ENCODE results near the gene MMP15. TPM values are rescaled to one million over a fixed set of nuclear protein-coding genes. Genes with fewer than 3 reads are reported as not detected.
A peak's percentile ranks its signal among the peaks of the same experiment; 100 is the strongest.
"Not testable (repeated sequence)": the region's sequence is repeated elsewhere in the genome, so short reads cannot be mapped to it uniquely, and the experiment has no call there.

MMP15 gene
- total RNA-seq, 2 experiments from 2014 or later = 0.25 to 0.63 TPM

DNA sequence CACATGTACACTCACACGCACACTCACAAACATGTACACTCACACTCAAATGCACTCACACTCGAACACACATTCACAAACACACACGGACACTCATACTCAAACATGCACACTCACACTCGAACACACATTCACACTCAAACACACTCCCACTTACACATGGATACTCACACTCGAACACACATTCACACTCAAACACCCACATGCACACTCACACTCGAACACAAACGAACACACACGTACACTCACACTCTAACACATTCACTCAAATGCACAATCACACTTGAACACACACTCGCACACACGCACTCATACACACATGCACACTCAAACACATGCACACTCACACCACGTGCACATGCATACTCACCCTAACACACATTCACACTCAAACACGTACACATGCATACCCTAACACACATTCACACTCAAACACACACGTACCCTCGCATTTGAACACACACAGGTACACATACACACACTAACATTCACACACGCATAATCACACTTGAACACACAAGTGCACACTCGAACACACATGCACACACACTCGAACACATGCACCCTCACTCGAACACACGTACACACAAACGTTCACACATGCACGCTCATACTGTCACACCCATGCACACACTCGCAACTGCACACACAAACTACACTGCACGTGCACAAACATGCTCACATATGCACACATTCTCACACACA lies 61.8 kb downstream of the MMP15 start:
- TF ChIP-seq, protein P1, sequence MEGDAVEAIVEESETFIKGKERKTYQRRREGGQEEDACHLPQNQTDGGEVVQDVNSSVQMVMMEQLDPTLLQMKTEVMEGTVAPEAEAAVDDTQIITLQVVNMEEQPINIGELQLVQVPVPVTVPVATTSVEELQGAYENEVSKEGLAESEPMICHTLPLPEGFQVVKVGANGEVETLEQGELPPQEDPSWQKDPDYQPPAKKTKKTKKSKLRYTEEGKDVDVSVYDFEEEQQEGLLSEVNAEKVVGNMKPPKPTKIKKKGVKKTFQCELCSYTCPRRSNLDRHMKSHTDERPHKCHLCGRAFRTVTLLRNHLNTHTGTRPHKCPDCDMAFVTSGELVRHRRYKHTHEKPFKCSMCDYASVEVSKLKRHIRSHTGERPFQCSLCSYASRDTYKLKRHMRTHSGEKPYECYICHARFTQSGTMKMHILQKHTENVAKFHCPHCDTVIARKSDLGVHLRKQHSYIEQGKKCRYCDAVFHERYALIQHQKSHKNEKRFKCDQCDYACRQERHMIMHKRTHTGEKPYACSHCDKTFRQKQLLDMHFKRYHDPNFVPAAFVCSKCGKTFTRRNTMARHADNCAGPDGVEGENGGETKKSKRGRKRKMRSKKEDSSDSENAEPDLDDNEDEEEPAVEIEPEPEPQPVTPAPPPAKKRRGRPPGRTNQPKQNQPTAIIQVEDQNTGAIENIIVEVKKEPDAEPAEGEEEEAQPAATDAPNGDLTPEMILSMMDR (IDR thresholded peaks at IDR 0.05) = no peak
- CTCF ChIA-PET = no interaction called here
- no peaks in the 10 kb centered on the region for H3K4me1 Mint-ChIP-seq (ENCODE audit: low read depth)
- no peak overlapping the region for H3K4me3 Mint-ChIP-seq
- no peak overlapping the region for H3K27ac Mint-ChIP-seq
- H3K9me3 Mint-ChIP-seq = no peaks in the 10 kb centered on the region
- no peaks in the 10 kb centered on the region for H3K36me3 Mint-ChIP-seq (ENCODE audit: low read depth)
- ATAC-seq = no peak
- POLR2A ChIA-PET = interaction anchor here (1.0 kb wide), 1 partner anchor 12 kb away, joined by 3 read pairs; no protein-coding TSS in a partner anchor
- DNase-seq = no peak
- peaks cover 1% of the 10 kb centered on the region for H3K27me3 Mint-ChIP-seq
- intact Hi-C loops (cut with micrococcal nuclease) = no loop called here

GRCh38 chr16:58088091-58088490 lies 62.5 kb downstream of the MMP15 start:
- POLR2A ChIA-PET = interaction anchor here (1.0 kb wide), 1 partner anchor 12 kb away, joined by 3 read pairs; no protein-coding TSS in a partner anchor

GRCh38 chr16:58090396-58090795 lies 64.8 kb downstream of the MMP15 start:
- CTCF ChIA-PET; H3K27me3 Mint-ChIP-seq; DNase-seq; POLR2A ChIA-PET; H3K4me1 Mint-ChIP-seq (ENCODE audit: low read depth); H3K9me3 Mint-ChIP-seq; intact Hi-C loops (cut with micrococcal nuclease); H3K4me3 Mint-ChIP-seq; H3K27ac Mint-ChIP-seq; ATAC-seq; H3K36me3 Mint-ChIP-seq (ENCODE audit: low read depth): not testable (repeated sequence)

More at GRCh38 chr16:58088091-58088490, 62.5 kb downstream of the MMP15 start:
- Mint-ChIP-seq H3K27me3 (no peaks in the 10 kb centered on the region), H3K9me3 (no peaks in the 10 kb centered on the region), H3K4me1 (ENCODE audit: low read depth) (no peaks in the 10 kb centered on the region), H3K27ac (no peak overlapping the region), H3K36me3 (ENCODE audit: low read depth) (no peaks in the 10 kb centered on the region), H3K4me3 (no peak overlapping the region)
- TF ChIP-seq, protein P1 (IDR thresholded peaks at IDR 0.05) = no peak
- intact Hi-C loops (cut with micrococcal nuclease) = no loop called here
- no peak for ATAC-seq
- CTCF ChIA-PET = no interaction called here
- no peak for DNase-seq

- Mint-ChIP-seq H3K4me3 (no peak overlapping the region), H3K9me3 (no peaks in the 10 kb centered on the region), H3K27me3 (peaks cover 2% of the 10 kb centered on the region), H3K36me3 (ENCODE audit: low read depth) (no peaks in the 10 kb centered on the region), H3K27ac (no peak overlapping the region), H3K4me1 (ENCODE audit: low read depth) (no peaks in the 10 kb centered on the region)
- ChIA-PET POLR2A (no interaction called here), CTCF (no interaction called here)
- no peak for DNase-seq
- ATAC-seq = no peak
- intact Hi-C loops (cut with micrococcal nuclease) = no loop called here
- TF ChIP-seq, protein P1 (IDR thresholded peaks at IDR 0.05) = no peak
Measured at GRCh38 chr16:58094026-58094425, 68.5 kb downstream of the MMP15 start.

- Mint-ChIP-seq H3K9me3 (no peaks in the 10 kb centered on the region), H3K4me3 (no peak overlapping the region), H3K27me3 (peaks cover 2% of the 10 kb centered on the region), H3K36me3 (ENCODE audit: low read depth) (no peaks in the 10 kb centered on the region), H3K4me1 (ENCODE audit: low read depth) (no peaks in the 10 kb centered on the region), H3K27ac (no peak overlapping the region)
- ChIA-PET CTCF (interaction anchor here (0.7 to 3.0 kb wide), 2 partner anchors 11 to 1694 kb away, joined by 3 to 13 read pairs; no protein-coding TSS in a partner anchor), POLR2A (no interaction called here)
- intact Hi-C loops (cut with micrococcal nuclease) = no loop called here
- DNase-seq (peak; percentile 21), ATAC-seq (no peak)
- TF ChIP-seq, protein P1 (IDR thresholded peaks at IDR 0.05) = no peak
Measured at GRCh38 chr16:58094791-58095574, 69.4 kb downstream of the MMP15 start.

GRCh38 chr16:58095575-58095960 lies 70.0 kb downstream of the MMP15 start:
- H3K9me3 Mint-ChIP-seq; H3K4me3 Mint-ChIP-seq; H3K27me3 Mint-ChIP-seq; H3K36me3 Mint-ChIP-seq (ENCODE audit: low read depth); POLR2A ChIA-PET; ATAC-seq; DNase-seq; intact Hi-C loops (cut with micrococcal nuclease); H3K27ac Mint-ChIP-seq; H3K4me1 Mint-ChIP-seq (ENCODE audit: low read depth): not testable (repeated sequence)
- CTCF ChIA-PET = interaction anchor here (0.7 to 3.6 kb wide), 4 partner anchors 12 to 1695 kb away, joined by 3 to 30 read pairs (median 17); no protein-coding TSS in a partner anchor
